Iris pigment epithelial cell (primary cell): ENCODE results near the gene TMEM203.

Experiments
- DNase-seq: peaks from one replicate; pipeline ENCODE4 v3.0.0-alpha.2; 2011; ENCODE audit warnings: low read depth

TMEM203 gene

DNA sequence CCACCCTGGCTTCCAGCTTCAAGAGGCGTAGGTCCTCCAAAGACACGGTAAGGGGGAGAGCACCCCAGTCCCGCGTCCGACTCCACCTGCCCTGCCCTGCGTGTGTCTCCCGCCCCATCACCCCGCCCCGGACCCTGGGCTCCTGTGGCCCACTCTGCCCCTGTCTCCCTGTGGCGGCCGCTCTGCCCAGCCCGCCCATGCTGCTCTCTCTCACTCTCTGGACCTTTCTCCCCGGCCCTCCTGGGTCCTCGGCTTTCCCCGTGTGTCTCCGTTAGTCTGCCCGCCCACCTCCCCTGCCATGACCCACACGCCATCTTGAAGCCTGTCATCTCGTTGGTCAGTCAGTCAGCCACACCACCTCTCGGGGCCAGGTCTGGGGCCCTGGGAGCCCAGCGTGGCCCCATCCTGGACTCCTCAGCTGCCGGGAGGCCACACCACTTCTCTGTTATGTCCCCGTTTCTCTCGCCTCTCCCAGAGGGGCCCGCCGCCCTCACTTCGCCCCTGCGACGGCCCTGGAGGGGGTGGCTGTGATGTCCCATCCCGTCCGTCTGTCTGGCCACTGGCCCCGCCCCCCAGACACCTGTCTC lies 40.1 kb downstream of the TMEM203 start:
- DNase-seq, result no peak

DNA sequence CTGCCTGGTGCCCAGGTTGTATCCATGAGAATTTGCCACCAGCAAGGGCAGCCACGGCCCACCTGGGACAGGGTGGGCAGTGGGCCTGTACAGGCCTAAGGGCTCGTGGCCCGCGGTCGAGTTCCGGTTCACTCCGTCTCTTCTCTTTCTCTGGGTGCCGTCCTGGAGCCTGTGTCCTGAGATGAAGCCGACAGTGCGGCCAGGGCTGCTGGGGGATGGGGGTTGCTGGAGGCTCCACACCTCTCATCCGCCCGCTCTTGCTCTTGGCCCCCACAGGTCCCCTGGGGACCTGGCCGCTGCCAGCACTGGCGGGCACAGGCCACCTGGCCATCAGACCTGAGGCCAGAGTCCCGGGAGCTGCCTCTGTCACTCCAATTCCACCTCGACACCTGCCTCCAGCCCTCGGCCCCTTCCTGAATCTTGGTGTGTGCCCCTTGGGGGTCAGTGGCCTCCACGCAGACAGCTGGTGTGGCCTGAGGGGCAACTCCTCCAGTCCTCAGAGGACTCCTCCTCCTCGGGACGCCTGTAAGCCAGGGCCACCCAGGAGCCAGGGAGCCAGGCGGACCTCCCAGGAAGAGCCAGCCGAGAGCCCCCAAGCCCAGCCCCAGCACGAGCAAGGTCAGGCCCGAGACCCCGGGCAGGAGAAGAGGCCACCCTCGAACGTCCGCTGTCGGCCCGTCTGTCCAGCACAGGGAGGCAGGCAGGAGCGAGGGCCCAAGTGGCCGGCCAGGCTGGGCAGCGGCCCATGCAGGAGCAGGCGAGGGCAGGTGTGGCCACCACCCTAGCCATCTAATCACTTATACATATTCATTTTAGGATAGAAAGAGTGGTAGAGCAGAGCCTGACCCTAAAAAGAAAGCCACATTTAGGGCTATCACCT lies 40.8 kb downstream of the TMEM203 start:
- no peak for DNase-seq

DNA sequence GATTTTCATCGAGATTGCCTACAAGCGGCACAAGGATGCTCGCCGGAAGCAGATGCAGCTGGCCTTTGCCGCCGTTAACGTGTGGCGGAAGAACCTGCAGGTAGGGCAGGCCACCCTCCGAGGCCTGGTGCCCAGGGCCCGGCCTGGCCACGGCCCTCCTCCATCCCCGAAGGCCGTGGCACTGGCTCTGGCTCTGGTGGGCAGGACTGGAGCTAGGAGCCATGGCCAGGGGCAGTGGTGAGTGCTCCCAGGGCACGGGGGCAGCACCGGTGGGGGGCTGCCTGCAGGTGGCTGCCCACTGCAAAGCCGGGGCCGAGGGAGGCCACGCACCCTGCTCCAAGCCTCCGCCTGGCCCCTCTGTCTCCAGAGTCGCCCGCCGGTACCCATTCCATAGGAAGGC lies 41.6 kb downstream of the TMEM203 start:
- DNase-seq, result no peak

- DNase-seq, result no peak
Measured at GRCh38 chr9:137163365-137163715, 42.1 kb downstream of the TMEM203 start.

DNA sequence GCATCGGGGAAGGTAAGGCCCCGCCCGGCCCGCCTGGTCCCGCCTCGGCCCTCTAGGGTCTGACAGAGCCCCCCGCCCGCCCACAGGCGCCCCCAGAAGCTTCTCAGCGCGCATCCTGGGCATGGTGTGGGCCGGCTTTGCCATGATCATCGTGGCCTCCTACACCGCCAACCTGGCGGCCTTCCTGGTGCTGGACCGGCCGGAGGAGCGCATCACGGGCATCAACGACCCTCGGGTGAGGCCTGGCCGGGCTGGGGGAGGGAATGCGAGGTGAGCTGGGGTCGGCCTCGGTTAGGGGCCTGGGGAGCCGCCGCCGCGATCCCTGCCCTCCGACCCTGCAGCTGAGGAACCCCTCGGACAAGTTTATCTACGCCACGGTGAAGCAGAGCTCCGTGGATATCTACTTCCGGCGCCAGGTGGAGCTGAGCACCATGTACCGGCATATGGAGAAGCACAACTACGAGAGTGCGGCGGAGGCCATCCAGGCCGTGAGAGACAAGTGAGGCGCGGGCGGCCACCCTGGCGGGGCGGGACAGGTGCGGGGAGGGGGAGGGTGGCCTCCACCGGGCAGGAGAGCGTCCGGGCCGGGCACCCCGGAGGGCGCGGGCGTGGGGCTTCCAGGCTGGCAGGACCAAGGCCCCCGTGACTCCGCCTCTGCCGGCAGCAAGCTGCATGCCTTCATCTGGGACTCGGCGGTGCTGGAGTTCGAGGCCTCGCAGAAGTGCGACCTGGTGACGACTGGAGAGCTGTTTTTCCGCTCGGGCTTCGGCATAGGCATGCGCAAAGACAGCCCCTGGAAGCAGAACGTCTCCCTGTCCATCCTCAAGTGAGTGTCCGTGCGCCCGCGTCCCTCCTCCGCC lies 42.7 kb downstream of the TMEM203 start:
- DNase-seq, result peak; percentile 35

- DNase-seq, result no peak
Measured at GRCh38 chr9:137161558-137162486, 43.6 kb downstream of the TMEM203 start.

DNA sequence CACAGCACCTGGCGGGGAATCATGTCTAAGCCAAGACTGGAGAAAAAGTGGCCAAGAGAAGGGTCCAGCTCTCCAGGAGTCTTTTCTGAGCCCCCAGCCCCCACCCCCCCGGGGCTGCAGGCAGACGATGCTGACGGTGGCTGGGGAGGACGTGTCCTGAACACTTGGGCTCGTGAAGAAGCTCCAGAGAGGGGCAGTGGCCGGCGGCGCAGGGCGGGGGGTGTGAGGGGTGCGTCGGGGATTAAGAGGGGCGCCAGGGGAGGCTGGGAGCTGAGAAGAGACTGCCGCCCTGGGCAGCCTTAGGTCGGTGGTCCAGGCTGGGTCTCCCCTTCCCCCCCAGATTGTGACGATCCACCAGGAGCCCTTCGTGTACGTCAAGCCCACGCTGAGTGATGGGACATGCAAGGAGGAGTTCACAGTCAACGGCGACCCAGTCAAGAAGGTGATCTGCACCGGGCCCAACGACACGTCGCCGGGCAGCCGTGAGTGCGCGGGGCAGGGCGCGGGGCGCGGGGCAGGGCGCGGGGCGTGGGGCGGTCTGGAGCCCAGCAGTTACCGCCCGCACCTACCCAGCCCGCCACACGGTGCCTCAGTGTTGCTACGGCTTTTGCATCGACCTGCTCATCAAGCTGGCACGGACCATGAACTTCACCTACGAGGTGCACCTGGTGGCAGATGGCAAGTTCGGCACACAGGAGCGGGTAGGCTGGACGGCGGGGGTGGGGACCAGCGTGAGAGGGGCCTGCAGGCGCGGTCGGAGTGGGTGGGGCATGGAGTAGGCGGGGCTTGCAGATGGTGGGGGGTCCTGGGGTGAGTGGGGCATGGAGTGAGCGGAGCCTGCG lies 44.5 kb downstream of the TMEM203 start:
- DNase-seq, result no peak

DNA sequence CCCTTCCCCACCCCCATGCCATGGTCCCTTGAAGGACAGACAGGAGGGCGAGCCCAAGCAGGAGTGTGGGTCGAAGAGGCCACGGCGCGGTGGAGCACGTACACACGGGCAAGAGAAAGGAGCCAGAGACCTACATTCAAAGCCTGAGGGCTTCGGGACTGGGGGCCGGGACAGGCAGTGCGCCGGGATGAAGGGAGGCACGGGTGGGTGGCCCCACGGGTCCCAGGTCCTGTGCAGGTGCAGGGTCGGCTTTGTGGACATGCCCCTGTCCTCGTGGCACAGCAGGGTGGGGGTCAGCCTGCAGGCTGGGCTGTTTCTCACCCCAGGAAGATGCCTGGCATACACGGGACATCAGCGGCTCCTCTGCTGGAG lies 45.4 kb downstream of the TMEM203 start:
- no peak for DNase-seq

- DNase-seq, result no peak
Measured at GRCh38 chr9:137159105-137160053, 46.1 kb downstream of the TMEM203 start.

DNA sequence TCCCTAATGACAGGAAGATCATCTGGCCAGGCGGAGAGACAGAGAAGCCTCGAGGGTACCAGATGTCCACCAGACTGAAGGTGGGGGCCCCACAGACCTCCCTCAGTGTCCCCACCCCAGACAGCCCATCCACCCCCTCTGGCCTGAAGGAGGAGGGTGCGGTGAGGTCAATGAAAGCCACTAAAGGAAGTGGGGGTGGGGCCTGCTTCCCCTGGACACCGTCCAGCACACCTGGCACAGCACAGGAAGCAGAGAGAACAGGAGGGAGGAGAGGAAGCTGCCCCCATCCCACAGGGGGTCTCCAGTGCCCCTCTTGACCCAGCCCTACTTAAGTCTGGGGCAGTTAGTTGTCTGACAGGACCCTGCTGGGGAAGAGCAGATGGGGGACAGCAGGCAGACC lies 46.8 kb downstream of the TMEM203 start:
- DNase-seq, result no peak

DNA sequence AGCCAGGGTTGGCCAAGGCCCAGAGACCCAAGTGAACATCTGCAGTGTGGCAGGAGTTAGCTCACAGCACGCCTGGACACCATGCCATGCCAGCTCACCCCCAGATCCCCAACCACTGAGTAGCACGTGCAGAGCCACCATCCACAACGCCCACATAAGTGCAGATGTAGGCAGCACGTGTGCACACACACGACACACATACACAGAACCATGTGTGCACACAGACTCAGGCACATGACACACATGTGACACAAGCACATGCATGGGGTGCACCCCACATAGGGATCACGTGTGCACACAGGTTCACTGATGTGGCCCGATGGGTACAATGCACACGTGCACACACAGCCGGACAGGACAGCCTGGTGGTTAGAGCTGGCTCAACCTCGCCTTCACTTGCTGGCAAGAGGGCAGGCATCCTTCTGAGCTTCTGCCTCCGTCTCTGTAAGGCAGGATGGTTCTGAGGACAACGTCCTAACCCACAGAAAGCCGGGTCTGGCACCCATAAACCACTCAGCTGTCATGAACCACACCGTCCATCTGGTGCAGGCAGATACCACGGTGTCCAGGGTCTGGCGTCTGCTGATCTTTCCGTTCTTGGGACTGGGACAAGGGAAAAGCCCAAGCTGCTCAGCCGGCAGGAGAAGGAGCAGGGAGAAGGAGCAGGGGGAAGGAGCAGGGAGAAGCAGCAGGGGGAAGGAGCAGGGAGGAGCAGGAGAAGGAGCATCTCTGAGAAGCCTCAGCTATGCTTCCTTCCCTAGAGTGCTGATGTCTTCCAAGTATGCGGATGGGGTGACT lies 47.6 kb downstream of the TMEM203 start:
- DNase-seq, result no peak

GRCh38 chr9:137156567-137157375 lies 48.7 kb downstream of the TMEM203 start:
- DNase-seq, result peak; percentile 47
